GM21526 (cell line): ENCODE results near the gene SYT1.
A peak's percentile ranks its signal among the peaks of the same experiment; 100 is the strongest.

Experiments used
- ATAC-seq: cut with Tn5 transposase; IDR thresholded peaks from one replicate; pipeline ENCODE4 v1.9.1; 2021; ENCODE audit warnings: moderate library complexity; ENCODE audit not compliant: unreplicated experiment, low FRiP score

The SYT1 gene

DNA sequence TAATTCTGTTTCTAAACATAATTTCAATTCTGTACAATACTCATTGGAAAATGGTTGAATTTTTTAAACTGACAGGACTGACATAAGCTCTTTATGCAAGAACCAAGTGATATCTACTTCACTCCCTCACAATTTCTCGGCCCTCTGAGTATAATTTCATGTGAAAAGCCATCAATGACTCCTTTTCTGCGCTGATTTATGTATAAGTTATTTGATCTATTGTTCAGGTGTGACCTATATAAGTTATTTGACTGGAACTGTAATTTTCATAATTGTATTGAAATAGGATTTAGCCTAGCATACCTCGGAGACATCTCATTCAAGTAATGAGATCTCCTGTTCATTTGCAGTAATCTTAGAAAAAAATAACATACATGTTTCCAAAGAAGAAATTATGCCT is 184.4 kb downstream of the SYT1 start:
- no peak for ATAC-seq

DNA sequence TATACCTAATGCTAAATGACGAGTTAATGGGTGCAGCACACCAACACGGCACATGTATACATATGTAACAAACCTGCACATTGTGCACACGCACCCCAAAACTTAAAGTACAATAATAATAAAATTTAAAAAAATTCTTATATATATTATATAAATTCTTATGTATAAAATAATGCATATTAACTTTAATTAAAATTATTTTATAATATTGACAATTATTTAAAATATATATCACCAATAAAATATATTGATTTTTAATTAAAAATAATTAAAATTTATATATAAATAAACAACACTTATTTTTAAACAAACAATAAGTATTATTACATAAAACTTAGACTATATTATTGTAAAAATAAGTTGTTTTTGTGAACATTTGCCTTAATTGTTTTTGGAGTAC is 188.8 kb downstream of the SYT1 start:
- ATAC-seq: no peak

DNA sequence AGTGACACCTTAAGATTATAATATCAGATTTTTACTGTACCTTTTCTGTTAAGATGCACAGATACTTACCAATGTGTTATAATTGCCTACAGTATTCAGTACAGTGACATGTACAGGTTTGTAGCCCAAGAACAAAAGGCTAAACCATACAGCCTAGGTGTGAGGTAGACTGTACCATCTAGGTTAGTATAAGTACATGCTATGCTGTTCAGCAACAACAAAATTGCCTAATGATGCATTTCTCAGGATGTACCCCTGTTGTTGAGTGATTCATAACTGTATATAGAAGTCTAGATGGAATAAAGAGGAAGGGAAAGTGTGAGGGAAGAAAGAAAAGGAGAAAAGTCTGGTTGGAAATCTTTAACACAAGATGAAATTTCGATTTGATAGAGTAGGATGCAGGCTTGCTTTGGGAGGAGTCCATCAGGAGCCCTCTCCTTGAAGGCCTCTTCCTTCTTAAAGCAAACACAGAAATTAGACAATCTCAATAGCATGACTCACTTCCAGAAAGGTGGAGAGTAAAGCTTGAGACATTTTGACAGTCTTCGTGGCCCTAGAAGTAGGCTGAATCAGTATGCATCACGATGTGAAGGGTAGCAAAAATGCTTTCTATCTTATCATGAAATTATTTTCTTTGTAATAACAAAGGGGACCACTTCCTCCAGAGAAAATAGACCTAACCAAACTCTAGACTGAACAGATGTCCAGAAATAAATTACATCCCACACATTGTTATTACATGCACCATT is 191.5 kb downstream of the SYT1 start:
- no peak for ATAC-seq

DNA sequence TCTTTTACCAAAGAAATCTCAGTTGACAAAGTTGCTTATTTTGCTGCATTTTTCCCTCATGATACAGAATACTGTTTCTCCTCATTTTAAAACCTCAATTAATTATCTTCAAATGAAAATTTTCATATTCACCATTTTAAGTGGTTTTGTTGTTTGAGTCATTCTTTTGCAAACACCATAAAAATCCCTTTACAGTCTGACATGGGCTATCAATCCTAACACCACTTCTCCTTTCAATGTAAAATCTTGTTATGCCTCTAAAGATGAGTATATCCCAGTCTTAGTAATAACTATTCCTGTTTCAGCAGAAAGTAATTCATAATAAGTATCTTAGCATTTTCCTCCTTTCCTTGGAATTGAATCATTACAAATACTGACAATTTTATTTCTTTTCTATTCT is 192.2 kb downstream of the SYT1 start:
- ATAC-seq: no peak

DNA sequence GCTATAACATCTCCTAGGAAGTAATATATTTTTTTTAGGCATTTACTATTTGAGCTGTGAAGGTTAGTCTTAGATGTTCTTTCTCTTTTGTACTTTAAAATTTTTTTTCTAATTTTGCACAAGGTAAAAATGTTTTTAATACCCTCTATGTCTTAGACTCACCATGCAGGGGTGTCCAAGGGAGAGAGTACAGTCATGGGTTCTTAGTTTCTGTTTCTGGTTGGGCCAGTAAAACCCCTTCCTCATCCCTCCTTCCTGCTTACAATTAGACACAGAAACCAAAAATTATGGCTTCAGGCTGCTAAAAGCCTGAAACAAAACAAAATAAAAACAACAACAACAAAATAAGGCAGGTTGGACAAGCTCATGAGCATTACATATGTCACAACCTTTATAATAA is 193.0 kb downstream of the SYT1 start:
- ATAC-seq: no peak

DNA sequence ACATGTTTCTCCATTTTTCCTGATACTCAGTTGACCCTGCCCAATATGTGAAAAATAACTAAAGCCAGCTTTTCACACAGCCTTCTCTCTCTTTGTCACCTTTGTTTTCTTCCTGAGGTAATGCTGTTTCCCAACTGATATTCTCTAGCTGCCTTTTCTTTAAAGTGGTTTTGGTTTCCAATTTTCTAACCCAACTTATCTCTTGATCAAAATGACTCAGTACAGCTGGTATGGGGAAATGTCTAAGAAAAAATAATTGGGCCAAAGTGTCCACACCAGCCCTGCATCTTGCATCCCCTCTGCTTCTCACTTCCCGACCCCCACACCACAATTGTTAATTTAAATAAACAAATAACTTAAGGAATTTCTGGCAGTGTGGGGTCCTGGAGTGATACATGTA is 193.8 kb downstream of the SYT1 start:
- no peak for ATAC-seq

DNA sequence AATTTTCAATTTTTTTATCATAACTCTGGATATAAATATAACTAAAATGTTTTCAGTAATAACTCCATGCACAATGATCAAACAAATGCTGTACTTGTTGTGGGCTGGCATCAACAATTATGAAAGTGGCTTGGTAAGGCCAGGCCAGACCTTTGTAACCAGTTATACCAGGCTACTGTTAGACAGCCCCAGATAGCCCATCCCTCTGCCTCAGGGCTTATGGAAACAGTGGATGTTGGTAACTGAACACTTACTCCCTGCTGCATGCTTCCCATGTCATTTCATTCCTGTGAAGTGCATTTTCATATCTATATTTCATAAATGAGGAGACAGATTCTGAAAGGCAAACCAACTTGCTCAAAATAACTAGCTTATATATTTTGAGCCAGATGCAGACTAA is 195.0 kb downstream of the SYT1 start:
- no peak for ATAC-seq

DNA sequence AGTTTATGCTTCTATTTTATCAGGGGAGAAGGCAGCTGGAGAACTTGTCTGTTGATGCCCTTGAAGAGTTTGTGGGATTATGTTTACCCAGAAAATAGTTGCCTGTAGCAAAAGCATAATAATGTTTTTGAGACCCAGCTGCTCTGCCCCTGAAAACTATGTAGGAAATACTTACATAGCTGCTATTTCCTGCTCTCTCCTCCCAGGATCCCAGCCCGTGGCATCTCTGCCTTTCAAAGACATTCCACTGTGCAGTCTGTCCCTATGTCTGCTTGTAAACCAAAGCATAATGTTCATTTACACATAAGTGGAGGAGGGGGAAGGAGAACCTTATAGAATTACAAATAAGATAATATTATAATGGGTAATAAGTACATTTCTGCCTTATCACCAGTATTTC is 198.7 kb downstream of the SYT1 start:
- ATAC-seq: no peak

DNA sequence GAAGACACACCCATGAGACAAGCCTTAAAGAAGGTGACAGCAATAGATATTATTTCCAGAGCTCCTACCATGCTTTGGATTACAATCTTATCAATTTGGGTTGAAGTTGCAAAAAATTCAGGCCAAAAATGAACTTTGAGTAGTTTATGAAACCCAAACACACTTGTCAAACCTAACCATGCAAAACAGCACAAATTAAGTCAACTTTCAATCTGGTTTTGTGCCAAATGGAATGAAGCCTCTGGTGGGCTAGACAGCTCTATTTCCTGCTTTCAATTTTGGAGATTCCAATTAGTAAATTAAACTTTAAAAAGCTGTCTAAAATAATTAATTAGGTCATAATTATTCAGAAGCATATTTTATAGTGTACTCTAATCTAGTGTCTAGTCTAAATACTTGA is 203.4 kb downstream of the SYT1 start:
- no peak for ATAC-seq

DNA sequence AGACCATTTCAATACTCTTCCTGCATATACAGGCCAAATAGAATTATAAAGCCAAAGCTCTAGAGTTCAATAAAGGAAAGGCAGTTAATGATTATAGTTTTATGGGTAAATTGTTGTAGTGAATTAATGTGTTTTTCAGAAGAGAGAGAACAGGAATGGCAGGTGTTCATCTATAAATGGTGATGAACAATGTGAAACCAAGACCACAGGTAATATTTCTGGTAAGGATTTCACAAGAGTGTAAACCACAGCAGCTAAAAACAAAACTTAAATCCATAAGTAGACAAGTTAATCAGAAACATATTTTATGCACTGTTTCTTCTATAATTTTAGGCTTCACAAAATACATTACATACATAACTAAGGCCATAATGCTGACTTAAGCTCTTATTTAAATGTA is 204.4 kb downstream of the SYT1 start:
- peak; percentile 95 for ATAC-seq

DNA sequence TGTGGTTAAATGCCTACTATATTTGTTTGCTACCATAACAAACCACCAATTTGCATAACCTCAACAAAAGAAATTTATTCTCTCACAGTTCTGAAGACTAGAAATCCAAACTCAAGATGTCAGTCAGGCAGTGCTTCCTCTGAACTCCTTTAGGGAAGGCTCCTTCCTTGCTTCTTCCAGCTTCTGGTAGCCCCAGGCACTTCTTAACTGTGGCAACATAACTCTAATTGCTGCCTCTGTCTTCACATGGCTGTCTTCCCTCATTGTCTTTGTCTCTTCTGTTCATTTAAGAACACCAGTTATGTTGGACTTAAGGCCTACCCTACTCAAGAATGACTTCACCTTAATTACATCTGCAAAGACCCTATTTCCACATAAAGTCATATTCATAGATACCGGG is 206.9 kb downstream of the SYT1 start:
- ATAC-seq: no peak

DNA sequence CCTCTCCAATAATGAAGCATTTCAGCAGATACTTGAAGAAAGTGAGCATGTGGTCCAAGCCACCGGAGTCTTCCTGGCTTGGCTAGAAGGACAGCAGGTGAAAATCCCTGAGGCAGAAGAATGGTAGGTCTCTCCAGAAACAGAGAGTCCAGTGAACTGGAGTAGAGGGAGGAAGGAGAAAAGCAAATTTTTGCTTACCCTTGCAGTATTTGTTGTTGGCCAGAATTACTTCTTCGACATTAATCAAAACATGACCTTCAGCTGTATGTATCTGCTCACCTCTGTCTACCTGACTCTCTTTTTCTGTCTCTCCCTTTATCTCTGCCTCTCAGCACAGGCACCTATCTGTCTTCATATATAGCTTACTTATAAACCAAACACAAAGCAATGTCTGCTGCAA is 208.9 kb downstream of the SYT1 start:
- ATAC-seq: no peak

DNA sequence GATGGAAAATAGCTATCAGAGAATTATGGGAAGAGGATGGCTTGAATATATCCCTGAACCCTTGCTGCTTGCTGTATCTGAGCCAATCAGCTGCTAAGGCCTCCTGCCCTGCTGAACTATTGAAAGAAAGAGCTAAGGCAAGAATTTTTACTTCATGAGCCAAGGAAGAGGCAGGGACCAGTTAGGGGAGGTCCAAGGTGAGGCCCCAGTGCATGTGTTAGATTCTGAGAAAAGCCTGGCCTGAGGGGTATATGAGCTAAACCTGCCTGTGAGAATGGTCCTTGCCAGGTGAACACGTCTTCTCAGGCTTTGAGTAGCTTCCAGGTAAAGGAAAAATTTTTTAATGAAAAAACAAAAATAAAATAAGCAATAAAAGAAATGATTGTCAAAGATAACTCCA is 218.0 kb downstream of the SYT1 start:
- ATAC-seq: no peak

DNA sequence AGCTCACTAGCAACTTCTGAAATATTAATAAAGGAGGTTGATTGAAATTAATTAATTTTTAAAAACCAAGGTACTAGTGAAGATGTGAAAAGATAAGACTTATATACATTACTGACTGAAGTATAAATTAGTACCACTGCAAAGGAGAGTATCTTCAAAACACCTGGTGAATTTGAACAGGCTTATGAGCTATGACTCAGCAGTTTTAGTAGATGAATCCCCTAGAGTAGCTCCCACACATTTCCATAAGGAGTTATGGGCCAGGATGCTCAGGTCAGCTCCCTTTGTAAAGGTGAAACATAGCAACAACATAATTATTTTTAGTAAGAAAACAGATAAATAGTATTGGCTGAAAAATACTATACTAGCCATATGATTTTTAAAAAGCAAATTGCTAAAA is 218.6 kb downstream of the SYT1 start:
- no peak for ATAC-seq

DNA sequence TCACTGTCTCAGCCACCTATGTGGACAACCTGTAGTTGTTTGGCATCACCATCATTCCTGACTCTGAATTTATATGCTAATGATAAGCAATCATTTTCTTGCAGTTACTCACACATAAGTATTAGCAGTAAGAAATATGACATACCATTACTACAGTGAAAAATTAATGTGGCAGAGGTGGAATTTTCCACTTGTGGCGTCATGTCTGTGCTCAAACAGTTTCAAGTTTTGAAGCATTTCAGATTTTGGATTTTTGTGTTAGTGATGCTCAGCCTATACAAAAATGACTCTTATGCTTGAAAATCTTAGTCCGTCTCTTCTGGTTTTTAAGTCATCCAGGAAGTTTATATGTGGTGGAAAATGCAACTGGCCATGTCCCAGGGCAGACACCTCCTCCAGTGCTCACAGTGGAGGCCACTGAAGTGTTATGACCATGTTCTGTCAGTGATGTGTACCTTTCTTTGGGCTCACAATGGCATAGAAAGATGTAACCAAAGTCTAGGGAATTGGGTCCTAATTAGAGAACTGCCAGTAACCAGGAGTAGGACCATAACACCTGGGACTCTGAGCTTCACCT is 220.6 kb downstream of the SYT1 start:
- ATAC-seq: no peak

DNA sequence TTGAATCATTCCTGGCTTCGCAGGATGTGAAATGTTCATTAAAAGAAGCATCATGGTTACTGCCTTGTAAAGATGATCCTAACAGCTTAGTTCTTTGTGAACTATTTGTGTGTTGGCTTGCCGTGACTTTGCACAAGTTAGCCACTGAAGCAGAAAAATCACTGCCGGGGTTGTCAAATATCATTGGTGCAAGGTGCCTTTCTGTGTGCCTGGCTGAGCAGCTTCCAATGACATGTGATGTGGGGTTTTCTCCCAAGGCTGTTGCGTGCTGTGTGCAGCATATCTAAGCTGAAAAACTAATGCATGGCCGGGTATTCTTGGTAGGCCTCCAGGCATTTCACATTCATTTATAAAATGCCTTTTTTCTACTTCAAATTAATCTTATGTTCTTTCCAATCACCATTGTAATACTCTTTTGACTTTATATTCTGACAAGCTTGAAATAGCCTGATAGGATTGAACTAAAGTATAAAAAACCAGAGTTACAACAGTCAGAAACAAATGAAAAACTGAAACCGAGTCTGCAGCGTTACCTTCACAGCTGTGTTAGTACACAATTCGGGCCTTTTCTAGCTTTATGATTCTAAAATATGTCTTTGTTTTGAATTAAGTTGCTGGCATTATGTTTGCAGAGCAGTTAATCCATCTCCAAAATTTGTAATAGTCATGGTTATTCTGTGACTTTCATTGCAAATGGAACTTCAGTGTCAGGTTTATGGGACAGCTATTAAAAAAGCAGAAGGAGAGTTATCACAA is 222.1 kb downstream of the SYT1 start:
- no peak for ATAC-seq

DNA sequence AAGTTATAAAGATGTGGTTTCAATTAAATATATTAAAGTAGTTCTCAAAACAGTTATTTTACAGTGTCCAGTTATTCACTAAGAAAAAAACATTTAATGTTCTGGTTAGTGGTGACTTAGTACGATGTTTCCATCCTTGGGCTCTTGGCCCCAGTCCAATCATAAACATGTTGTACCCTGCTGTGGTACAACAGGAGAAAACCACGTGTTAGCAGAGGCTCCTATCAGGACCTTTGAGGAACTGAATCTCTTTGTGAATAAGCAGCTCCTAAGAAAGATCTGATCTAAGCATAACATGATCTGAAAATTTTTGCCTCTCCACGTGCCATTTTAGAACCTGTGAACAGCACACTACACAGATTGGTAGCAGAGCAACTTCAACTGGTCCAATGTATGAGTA is 234.0 kb downstream of the SYT1 start:
- ATAC-seq: no peak

DNA sequence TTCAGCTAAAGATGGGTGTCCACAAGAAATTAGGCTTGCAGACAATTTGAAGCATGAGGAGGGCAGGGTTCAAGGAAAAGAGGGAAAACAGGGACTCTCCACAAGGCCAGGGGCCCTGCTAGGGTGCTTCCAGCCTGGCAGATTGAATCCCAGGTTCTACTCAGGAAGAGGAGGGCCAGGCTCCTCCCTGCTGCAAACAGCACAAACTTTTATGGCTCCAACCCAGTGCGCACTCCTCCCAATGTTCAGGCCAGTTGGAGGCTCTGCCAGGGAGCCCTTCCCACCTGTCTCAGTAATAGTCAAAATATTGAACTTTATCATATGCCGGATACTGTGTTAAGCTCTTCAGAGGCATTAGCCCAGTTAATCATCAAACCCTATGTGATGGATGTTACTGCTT is 244.4 kb downstream of the SYT1 start:
- no peak for ATAC-seq

DNA sequence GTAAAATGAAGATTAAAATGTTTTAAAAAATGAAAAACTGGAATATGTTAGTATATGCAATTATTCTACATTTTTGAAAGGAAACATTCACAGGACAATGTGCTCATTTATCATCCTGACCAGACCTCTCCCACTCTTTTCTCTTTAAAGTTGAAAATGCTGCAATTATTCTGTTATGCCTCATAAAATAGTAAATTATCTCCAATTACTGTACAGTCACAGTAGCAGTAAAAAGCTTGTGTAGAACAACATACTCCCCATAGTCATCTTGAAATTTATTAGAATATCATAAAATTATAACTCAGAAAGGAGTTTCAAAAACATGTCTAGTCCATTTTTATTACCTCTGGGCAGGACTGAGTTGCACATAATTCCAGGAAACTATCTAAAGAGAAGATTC is 250.3 kb downstream of the SYT1 start:
- no peak for ATAC-seq

DNA sequence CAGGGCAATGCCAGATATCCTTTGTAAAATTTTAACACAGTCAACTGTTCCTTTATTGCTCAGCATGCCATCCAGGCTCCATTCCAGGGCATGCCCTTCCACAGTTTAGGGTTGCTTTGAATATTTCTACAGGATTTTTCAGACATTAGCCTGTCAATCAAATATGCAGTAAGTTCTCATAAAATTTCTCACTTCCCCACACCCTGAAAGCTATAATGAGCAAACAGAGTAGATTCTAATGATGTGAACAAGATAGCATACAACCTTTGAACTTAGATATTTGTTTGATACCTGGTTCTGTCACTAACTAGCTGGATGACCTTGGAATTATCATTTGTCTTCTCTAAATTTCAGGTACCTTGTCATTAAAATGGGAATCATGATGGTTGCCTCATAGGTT is 251.2 kb downstream of the SYT1 start:
- no peak for ATAC-seq

DNA sequence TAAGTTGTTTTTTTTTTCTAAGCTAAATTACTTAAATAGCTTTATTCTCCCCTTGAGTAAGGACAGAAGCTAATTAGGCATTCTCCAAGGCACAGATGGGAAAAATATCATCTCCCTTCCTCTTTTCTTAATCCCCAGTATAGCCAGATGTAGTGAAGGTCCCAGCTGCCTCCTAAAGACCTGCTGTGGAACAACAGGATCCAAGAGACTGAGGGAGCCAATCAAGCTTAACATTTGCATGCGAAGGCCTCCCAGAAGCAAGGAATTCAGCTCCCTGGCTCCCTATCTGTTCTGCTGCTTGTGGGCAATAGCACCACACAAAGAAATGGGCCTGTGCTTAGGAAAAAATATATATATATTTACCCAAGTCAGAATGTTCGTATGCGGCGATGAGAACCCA is 255.2 kb downstream of the SYT1 start:
- no peak for ATAC-seq

DNA sequence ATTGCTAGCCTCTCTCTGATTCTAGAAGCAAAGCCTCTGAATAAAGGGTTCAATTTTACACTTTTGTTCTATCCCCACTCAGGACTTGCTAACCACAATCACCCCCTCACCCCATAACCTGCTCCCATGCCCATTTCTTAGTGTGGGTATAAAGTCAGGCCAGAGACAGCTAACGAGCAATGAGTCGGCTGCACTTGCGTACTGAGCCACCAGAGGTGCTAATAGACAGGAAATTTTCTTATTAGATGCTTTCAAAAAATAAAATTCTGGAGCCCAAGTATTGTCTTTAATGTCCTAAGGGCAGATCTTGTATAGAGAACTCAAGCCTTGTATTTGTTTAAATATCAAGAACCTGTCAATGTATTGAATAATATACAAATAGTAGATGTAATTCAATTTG is 256.9 kb downstream of the SYT1 start:
- ATAC-seq: peak; percentile 80
